Measurements from ENCODE around the gene ASMTL.
A peak's percentile ranks its signal among the peaks of the same experiment; 100 is the strongest.
"Not testable (repeated sequence)": the region's sequence is repeated elsewhere in the genome, so short reads cannot be mapped to it uniquely, and the experiment has no call there.

Gene ASMTL

GRCh38 chrX:1453951-1454785, 1.5 kb upstream of the ASMTL start:
- DNase-seq: peak; percentile 91

- no peak for DNase-seq
Measured at GRCh38 chrX:1453395-1453783, 680 bp upstream of the ASMTL start.

- no peak for DNase-seq
Measured at GRCh38 chrX:1451661-1452515, 821 bp downstream of the ASMTL start.

- no peak for DNase-seq
Measured at GRCh38 chrX:1451251-1451660, 1.5 kb downstream of the ASMTL start.

- DNase-seq: no peak
Measured at GRCh38 chrX:1450361-1451161, 2.1 kb downstream of the ASMTL start.

DNA sequence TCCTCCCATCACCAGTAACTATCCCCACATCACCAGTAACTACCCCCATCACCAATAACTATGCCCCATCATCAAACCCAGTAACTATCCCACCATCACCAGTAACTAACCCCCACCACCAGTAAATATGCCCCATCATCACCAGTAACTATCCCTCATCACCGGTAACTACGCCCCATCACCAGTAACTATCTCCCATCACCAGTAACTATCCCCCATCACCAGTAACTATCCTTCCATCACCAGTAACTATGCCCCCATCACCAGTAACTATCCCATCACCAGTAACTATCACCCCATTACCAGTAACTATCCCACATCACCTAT, 2.9 kb downstream of the ASMTL start:
- DNase-seq: no peak

- DNase-seq: no peak
Measured at GRCh38 chrX:1449036-1449822, 3.5 kb downstream of the ASMTL start.

- not testable (repeated sequence) for DNase-seq
Measured at GRCh38 chrX:1448573-1449001, 4.1 kb downstream of the ASMTL start.

DNA sequence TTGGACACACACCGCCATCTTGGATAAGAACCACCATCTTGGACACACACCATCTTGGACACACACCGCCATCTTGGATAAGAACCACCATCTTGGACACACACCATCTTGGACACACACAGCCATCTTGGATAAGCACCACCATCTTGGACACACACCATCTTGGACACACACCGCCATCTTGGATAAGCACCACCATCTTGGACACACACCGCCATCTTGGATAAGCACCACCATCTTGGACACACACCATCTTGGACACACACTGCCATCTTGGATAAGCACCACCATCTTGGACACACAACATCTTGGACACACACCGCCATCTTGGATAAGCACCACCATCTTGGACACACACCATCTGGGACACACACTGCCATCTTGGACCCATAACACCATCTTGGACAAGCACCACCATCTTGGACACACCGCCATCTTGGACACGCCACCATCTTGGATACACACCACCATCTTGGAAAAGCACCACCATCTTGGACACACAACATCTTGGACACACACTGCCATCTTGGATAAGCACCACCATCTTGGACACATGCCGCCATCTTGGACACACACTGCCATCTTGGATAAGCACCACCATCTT, 4.6 kb downstream of the ASMTL start:
- DNase-seq: not testable (repeated sequence)

DNA sequence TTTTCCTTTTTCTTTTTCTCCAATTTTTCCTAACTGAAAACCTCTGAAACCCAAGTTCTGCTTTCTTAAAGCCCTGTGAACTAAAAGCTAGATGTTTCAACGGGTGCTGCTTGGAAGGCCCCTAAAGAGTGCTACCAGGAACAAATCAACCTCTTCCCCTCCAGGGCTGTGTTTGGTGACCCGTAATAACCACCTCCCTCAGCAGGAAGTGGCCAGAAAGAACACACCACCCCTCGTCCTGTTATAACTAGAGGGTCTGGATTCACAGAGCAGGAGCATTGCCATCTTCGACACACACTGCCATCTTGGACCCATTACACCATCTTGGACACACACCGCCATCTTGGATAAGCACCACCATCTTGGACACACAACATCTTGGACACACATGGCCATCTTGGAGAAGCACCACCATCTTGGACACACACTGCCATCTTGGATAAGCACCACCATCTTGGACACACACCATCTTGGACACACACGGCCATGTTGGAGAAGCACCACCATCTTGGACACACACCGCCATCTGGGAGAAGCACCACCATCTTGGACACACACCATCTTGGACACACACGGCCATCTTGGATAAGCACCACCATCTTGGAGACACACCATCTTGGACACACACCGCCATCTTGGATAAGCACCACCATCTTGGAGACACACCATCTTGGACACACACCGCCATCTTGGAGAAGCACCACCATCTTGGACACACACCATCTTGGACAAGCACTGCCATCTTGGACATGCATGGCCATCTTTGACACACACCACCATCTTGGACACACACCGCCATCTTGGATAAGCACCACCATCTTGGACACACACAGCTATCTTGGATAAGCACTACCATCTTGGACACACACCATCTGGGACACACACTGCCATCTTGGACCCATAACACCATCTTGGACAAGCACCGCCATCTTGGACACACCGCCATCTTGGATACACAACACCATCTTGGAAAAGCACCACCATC, 5.4 kb downstream of the ASMTL start:
- not testable (repeated sequence) for DNase-seq

DNA sequence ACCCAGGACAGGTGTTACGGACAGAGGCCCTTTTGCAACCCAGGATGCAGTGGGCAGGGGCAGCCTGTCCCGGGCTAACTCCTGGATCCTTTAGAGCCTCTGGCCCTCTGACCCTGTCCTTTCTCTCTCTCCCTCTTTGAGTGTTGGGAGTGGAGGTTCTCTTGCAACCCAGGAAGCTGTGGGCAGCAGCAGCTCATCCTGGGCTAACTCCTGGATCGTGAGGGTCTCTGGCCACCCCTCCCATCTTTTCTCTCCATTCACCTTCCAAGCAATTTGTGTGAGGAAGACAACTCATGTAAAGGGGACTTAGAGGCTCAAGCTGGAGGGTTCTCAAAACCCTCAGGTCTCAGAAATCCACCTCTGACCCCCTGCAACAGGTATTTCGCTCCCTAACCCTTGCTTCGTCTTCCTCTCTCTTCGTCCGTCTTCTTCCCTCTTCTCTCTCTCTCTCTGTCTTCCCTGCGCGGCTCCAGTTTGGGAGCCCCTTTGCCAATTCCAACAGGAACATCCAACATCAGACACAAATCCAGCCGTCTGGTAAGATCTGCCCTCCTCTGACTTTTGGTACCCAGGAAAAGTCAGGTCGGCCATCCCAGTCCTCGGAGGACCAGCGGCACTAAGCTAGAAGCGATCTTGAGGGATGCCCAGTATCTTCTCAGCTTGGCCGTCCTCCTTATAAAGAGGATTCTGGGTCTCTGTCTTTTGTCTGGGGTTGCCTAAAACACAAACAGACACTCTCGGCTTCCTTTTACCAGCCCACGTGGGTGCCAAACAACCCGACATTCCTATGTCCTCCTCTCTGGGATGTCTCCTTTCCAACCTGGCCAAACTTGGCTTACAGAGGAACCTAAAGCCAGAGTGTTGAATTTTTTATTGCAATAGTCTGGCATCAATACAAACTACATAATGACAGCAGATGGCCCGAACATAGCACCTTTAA, 7.9 kb downstream of the ASMTL start:
- no peak for DNase-seq

DNA sequence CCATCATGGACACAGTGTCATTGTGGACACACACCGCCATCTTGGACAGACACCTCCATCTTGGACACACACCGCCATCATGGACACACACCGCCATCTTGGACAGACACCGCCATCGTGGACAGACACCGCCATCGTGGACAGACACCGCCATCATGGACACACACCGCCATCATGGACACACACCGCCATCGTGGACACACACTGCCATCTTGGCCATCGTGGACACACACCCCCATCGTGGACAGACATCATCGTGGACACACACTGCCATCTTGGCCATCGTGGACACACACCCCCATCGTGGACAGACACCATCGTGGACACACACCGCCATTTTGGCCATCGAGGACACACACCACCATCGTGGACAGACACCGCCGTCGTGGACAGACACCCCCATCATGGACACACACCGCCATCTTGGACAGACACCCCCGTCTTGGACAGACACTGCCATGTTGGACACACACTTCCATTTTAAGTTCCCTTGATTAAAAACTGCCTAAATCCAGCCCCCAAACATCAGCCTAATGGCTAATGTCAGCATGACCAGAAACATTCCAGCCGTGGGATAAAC, 9.1 kb downstream of the ASMTL start:
- DNase-seq: no peak

GRCh38 chrX:1442724-1443367, 9.9 kb downstream of the ASMTL start:
- no peak for DNase-seq

GRCh38 chrX:1442016-1442665, 10.6 kb downstream of the ASMTL start:
- no peak for DNase-seq

- DNase-seq: no peak
Measured at GRCh38 chrX:1440506-1440905, 12.2 kb downstream of the ASMTL start.

DNA sequence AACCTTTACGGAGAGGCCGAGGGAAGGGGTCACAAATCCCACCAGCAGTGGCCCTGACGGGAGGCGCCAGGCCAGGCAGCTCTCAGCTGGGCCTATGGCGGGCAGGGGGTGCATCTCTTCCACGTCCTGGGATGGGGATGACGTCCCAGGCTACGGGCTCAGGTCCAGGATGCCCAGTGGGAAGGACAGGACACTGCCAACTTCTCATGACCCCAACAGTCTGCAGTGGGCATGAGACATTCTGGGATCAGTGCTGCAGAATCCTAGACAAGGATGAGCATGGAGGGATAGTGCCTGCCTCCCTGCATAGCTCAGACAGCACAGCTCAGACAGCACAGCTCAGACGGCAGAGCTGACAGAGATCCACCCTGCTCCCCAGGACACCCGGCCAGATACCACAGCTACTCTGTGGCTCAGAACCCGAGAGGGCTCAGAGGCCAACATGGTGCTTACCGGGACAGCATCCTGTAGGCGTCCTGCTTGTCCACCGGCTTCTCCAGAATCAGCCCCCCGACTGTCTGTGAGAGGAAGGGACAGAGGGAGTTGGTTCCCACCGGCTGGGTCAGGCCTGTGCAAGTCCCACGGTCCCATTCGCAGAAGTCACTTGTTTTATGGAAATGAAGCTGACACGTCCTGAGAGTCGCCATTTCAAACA, 17.3 kb downstream of the ASMTL start:
- DNase-seq: no peak

GRCh38 chrX:1434871-1435240, 17.9 kb downstream of the ASMTL start:
- DNase-seq: no peak
